ENCODE results near the gene JMJD1C. TPM values are rescaled to one million over a fixed set of nuclear protein-coding genes. Genes with fewer than 3 reads are reported as not detected.

JMJD1C gene
- total RNA-seq, 1 experiment from 2014 or later, result 139 TPM

DNA sequence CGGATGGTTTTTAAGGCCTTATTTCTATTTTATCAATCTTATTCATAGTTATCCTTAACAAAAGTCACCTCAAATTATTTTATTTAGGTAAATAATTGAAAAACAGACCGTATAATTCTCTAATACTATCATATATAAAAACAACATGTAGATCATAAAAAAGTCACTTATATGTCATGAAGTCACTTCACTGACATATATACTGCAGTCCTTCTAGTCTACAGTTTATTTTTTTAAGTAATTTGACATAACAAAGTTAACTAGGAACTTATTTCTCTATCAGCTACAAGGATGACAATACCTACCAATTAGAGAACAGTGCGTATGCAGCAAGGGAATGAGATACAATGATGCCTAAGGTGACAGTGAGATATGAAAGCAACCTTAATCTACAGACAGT is 26.2 kb downstream of the JMJD1C start:
- intact Hi-C loops (cut with micrococcal nuclease), result no loop called here
- H3K27me3 ChIP-seq (ENCODE audit: low read length), result no peaks in the 10 kb centered on the region
- ChIA-PET CTCF (no interaction called here), POLR2A (ENCODE audit: unreplicated experiment) (no interaction called here)
- no peaks in the 10 kb centered on the region for H3K9me3 ChIP-seq (ENCODE audit: low read length)
- no peak for TF ChIP-seq EZH2phosphoT487 (IDR thresholded peaks at IDR 0.05; ENCODE audit: borderline replicate concordance, low read length)
- no peak for TF ChIP-seq EZH2 (IDR thresholded peaks at IDR 0.05; ENCODE audit: low read length, unreplicated experiment)
- TF ChIP-seq, protein P1, sequence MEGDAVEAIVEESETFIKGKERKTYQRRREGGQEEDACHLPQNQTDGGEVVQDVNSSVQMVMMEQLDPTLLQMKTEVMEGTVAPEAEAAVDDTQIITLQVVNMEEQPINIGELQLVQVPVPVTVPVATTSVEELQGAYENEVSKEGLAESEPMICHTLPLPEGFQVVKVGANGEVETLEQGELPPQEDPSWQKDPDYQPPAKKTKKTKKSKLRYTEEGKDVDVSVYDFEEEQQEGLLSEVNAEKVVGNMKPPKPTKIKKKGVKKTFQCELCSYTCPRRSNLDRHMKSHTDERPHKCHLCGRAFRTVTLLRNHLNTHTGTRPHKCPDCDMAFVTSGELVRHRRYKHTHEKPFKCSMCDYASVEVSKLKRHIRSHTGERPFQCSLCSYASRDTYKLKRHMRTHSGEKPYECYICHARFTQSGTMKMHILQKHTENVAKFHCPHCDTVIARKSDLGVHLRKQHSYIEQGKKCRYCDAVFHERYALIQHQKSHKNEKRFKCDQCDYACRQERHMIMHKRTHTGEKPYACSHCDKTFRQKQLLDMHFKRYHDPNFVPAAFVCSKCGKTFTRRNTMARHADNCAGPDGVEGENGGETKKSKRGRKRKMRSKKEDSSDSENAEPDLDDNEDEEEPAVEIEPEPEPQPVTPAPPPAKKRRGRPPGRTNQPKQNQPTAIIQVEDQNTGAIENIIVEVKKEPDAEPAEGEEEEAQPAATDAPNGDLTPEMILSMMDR (conservative IDR thresholded peaks at IDR 0.05; ENCODE audit: low read depth, low read length), result no peak
- H3F3A ChIP-seq (ENCODE audit: low read length, unreplicated experiment), result no peaks in the 10 kb centered on the region
- BruUV-seq (replicated peaks), result no TSS peak
- no peaks in the 10 kb centered on the region for H3K9me2 ChIP-seq (replicated peaks; ENCODE audit: low read length)
- no peak for ATAC-seq
- H3K27ac ChIP-seq (ENCODE audit: low read length), result no peak overlapping the region
- no peak overlapping the region for H2AFZ ChIP-seq (ENCODE audit: low read length)
- peaks cover 42% of the 10 kb centered on the region; the same call in 1 of the 2 replicates for H4K20me1 ChIP-seq (ENCODE audit: low read length)
- no peak for DNase-seq
- no peaks in the 10 kb centered on the region for H3K36me3 ChIP-seq (ENCODE audit: low read depth, low read length)
- H3K79me2 ChIP-seq (ENCODE audit: low read length), result peaks cover 93% of the 10 kb centered on the region
- peaks cover 18% of the 10 kb centered on the region for H3K4me1 ChIP-seq (ENCODE audit: insufficient read depth, low read length)
- no peak overlapping the region for H3K4me3 ChIP-seq (ENCODE audit: low read length)
- H3K9ac ChIP-seq (ENCODE audit: low read length), result no peak overlapping the region
- H3K4me2 ChIP-seq (ENCODE audit: low read length), result no peak overlapping the region

DNA sequence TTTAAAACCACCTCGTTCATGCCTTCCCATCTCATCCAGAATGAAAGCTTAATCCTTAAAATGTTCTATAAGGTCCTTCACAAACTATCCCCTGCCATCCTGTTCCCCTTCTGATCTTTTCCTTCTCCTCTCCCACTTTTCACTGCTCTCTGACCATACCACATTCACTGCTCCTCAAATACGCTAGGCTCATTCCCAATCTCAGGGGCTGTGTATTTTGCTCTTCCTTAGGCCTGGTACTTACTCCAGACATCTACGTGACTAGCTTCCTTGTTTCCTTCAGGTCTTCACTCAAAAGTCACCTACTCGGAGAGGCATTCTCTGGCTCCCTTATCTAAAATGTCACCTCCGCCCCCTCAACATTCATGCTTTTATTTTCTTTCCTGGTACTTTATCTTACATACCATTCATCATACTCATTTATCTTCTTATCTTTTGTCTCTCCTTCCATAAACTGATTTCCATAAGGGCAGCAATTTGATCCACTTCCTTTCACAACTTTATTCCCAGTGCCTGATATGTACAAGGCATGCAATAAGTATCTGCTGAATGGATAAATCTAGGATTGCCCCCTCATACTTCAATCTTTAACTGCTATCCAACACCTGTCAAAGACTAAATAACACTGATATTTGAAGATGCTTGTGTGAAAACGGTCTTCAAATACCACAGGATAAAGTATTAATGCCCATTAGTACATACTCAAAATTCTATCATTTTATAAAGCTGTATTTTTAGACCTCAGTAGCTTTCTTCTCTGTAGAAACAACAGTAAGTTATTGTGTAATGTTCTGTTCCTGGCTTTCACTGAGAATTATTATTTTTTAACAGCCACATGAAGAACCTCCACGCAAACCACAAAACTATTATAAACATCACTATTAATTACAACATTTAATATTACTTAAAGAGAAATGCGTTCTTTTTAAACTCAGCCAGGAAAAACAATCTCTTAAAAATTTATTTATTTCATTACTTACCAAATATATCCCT is 27.0 kb downstream of the JMJD1C start:
- ChIA-PET CTCF (no interaction called here), POLR2A (ENCODE audit: unreplicated experiment) (no interaction called here)
- intact Hi-C loops (cut with micrococcal nuclease), result no loop called here
- Histone ChIP-seq H3K27ac (ENCODE audit: low read length) (no peak overlapping the region), H3K79me2 (ENCODE audit: low read length) (peaks cover 98% of the 10 kb centered on the region), H3K4me1 (ENCODE audit: insufficient read depth, low read length) (peaks cover 26% of the 10 kb centered on the region), H3K9me2 (replicated peaks; ENCODE audit: low read length) (no peaks in the 10 kb centered on the region), H3K36me3 (ENCODE audit: low read depth, low read length) (no peaks in the 10 kb centered on the region), H3K27me3 (ENCODE audit: low read length) (no peaks in the 10 kb centered on the region), H2AFZ (ENCODE audit: low read length) (no peak overlapping the region), H4K20me1 (ENCODE audit: low read length) (peaks cover 42% of the 10 kb centered on the region; the same call in 1 of the 2 replicates), H3K9me3 (ENCODE audit: low read length) (no peaks in the 10 kb centered on the region), H3K4me2 (ENCODE audit: low read length) (no peak overlapping the region), H3K9ac (ENCODE audit: low read length) (no peak overlapping the region), H3F3A (ENCODE audit: low read length, unreplicated experiment) (no peaks in the 10 kb centered on the region), H3K4me3 (ENCODE audit: low read length) (no peak overlapping the region)
- no TSS peak for BruUV-seq (replicated peaks)
- DNase-seq (no peak), ATAC-seq (no peak)
- TF ChIP-seq EZH2phosphoT487 (IDR thresholded peaks at IDR 0.05; ENCODE audit: borderline replicate concordance, low read length), result no peak
- TF ChIP-seq, protein P1 (conservative IDR thresholded peaks at IDR 0.05; ENCODE audit: low read depth, low read length), result no peak
- TF ChIP-seq EZH2 (IDR thresholded peaks at IDR 0.05; ENCODE audit: low read length, unreplicated experiment), result no peak

Measured in PC-3 (cell line).